HG02885 (cell line): ENCODE data around the gene ALDH1L1.

Source experiments
- ATAC-seq: cut with Tn5 transposase; IDR thresholded peaks from one replicate; pipeline ENCODE4 v1.9.1; 2021; ENCODE audit warnings: mild to moderate bottlenecking; ENCODE audit not compliant: unreplicated experiment, poor library complexity

The ALDH1L1 gene

GRCh38 chr3:126124148-126124868 lies 56.1 kb downstream of the ALDH1L1 start:
- no peak for ATAC-seq

GRCh38 chr3:126121632-126122031 lies 58.8 kb downstream of the ALDH1L1 start:
- no peak for ATAC-seq

GRCh38 chr3:126121074-126121473 lies 59.3 kb downstream of the ALDH1L1 start:
- no peak for ATAC-seq

GRCh38 chr3:126119976-126120375 lies 60.4 kb downstream of the ALDH1L1 start:
- no peak for ATAC-seq

GRCh38 chr3:126119008-126119675 lies 61.2 kb downstream of the ALDH1L1 start:
- no peak for ATAC-seq

- no peak for ATAC-seq
These were observed 61.8 kb downstream of the ALDH1L1 start for GRCh38 chr3:126118591-126118990.

GRCh38 chr3:126117786-126118185 lies 62.6 kb downstream of the ALDH1L1 start:
- no peak for ATAC-seq

GRCh38 chr3:126117212-126117611 lies 63.2 kb downstream of the ALDH1L1 start:
- no peak for ATAC-seq

- no peak for ATAC-seq
These were observed 63.9 kb downstream of the ALDH1L1 start for GRCh38 chr3:126116526-126116925.

- ATAC-seq: no peak
These were observed 65.7 kb downstream of the ALDH1L1 start for GRCh38 chr3:126114443-126115386.

GRCh38 chr3:126113733-126114442 lies 66.5 kb downstream of the ALDH1L1 start:
- ATAC-seq: no peak

- ATAC-seq: no peak
These were observed 67.2 kb downstream of the ALDH1L1 start for GRCh38 chr3:126113238-126113555.

- ATAC-seq: no peak
These were observed 67.7 kb downstream of the ALDH1L1 start for GRCh38 chr3:126112531-126113237.

- ATAC-seq: no peak
These were observed 68.6 kb downstream of the ALDH1L1 start for GRCh38 chr3:126111566-126112475.

- no peak for ATAC-seq
These were observed 69.2 kb downstream of the ALDH1L1 start for GRCh38 chr3:126111126-126111551.

GRCh38 chr3:126110431-126111125 lies 69.8 kb downstream of the ALDH1L1 start:
- ATAC-seq: no peak

- no peak for ATAC-seq
These were observed 70.5 kb downstream of the ALDH1L1 start for GRCh38 chr3:126109880-126110235.

- no peak for ATAC-seq
These were observed 71.1 kb downstream of the ALDH1L1 start for GRCh38 chr3:126109146-126109879.
